ENCODE measurements around the gene MIR17HG. TPM values are rescaled to one million over a fixed set of nuclear protein-coding genes. Genes with fewer than 3 reads are reported as not detected.

MIR17HG gene
- total RNA-seq, 3 donors from 2014 or later (not counting 1 experiment from before 2014, with no cell fraction given): 2.2 to 8.1 (median 6.1) TPM

- intact Hi-C loops (cut with micrococcal nuclease): no loop called here
- no peaks in the 10 kb centered on the region for H3K27me3 ChIP-seq (ENCODE audit: control insufficient read depth, insufficient read depth, low read length)
- H3K9me3 Mint-ChIP-seq: no peaks in the 10 kb centered on the region
- ATAC-seq (peak in 1 of 3 donors; percentile 55), DNase-seq (peak in 1 of 2 donors; percentile 52)
- H3K36me3 Mint-ChIP-seq: no peaks in the 10 kb centered on the region
- H3K4me3 Mint-ChIP-seq: no peak overlapping the region
- no peak overlapping the region for H3K4me3 ChIP-seq (ENCODE audit: low read length)
- H3K27ac Mint-ChIP-seq: no peak overlapping the region
- H3K4me1 Mint-ChIP-seq: peaks cover 11 to 12% of the 10 kb centered on the region in 2 donors
- H3K4me1 ChIP-seq (ENCODE audit: control insufficient read depth, insufficient read depth, low read length): no peaks in the 10 kb centered on the region
- H3K9me3 ChIP-seq (ENCODE audit: control insufficient read depth, insufficient read depth, low read length): no peaks in the 10 kb centered on the region
- 98% methylated on average over 3 of the region's 4 CpGs for WGBS (ENCODE audit: insufficient coverage)
- peaks cover 8 to 30% of the 10 kb centered on the region in 2 donors for H3K27me3 Mint-ChIP-seq (ENCODE audit: low read depth in 2 of 2)
- TF ChIP-seq, protein P1, sequence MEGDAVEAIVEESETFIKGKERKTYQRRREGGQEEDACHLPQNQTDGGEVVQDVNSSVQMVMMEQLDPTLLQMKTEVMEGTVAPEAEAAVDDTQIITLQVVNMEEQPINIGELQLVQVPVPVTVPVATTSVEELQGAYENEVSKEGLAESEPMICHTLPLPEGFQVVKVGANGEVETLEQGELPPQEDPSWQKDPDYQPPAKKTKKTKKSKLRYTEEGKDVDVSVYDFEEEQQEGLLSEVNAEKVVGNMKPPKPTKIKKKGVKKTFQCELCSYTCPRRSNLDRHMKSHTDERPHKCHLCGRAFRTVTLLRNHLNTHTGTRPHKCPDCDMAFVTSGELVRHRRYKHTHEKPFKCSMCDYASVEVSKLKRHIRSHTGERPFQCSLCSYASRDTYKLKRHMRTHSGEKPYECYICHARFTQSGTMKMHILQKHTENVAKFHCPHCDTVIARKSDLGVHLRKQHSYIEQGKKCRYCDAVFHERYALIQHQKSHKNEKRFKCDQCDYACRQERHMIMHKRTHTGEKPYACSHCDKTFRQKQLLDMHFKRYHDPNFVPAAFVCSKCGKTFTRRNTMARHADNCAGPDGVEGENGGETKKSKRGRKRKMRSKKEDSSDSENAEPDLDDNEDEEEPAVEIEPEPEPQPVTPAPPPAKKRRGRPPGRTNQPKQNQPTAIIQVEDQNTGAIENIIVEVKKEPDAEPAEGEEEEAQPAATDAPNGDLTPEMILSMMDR (IDR thresholded peaks at IDR 0.05): peak; percentile 32
- no peaks in the 10 kb centered on the region for H3K36me3 ChIP-seq (ENCODE audit: control insufficient read depth, insufficient read depth, low read length)
- no peak overlapping the region for H3K27ac ChIP-seq (ENCODE audit: low read length)
Measured at GRCh38 chr13:91375116-91375729, 27.7 kb downstream of the MIR17HG start.

DNA sequence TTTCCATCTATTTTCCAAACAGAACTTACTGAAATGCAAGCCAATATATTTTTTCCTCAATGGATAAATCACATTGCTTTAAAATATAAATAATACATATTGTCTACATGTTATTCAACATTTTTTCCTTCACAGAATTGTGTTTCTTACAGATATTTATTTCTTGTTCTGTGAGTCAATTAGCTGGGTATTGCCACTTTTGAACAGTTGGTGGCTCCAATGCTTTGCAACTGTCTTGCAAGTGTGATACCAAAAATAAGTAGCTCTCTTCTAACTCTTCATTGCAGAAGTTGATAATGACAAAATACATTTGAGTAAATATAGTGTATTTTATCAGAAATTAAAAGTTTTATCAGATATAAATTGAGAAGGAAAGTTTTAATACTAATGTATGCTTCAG lies 33.9 kb downstream of the MIR17HG start:
- H3K36me3 ChIP-seq (ENCODE audit: control insufficient read depth, insufficient read depth, low read length): no peaks in the 10 kb centered on the region
- Mint-ChIP-seq H3K36me3 (no peaks in the 10 kb centered on the region), H3K27me3 (ENCODE audit: low read depth in 2 of 2) (peaks cover 9 to 16% of the 10 kb centered on the region in 2 donors), H3K9me3 (no peaks in the 10 kb centered on the region), H3K4me1 (no peaks in the 10 kb centered on the region), H3K27ac (no peak overlapping the region), H3K4me3 (no peak overlapping the region)
- ATAC-seq (no peak), DNase-seq (peak in 1 of 2 donors; percentile 21)
- H3K4me3 ChIP-seq (ENCODE audit: low read length): no peak overlapping the region
- H3K9me3 ChIP-seq (ENCODE audit: control insufficient read depth, insufficient read depth, low read length): no peaks in the 10 kb centered on the region
- no peaks in the 10 kb centered on the region for H3K4me1 ChIP-seq (ENCODE audit: control insufficient read depth, insufficient read depth, low read length)
- TF ChIP-seq, protein P1 (IDR thresholded peaks at IDR 0.05): no peak
- intact Hi-C loops (cut with micrococcal nuclease): no loop called here
- no peaks in the 10 kb centered on the region for H3K27me3 ChIP-seq (ENCODE audit: control insufficient read depth, insufficient read depth, low read length)
- no peak overlapping the region for H3K27ac ChIP-seq (ENCODE audit: low read length)

GRCh38 chr13:91383836-91384235 lies 36.3 kb downstream of the MIR17HG start:
- no peak overlapping the region for H3K4me3 ChIP-seq (ENCODE audit: low read length)
- ATAC-seq (no peak), DNase-seq (no peak)
- 58% methylated on average over 4 of the region's 4 CpGs for WGBS (ENCODE audit: insufficient coverage)
- no peaks in the 10 kb centered on the region for H3K36me3 ChIP-seq (ENCODE audit: control insufficient read depth, insufficient read depth, low read length)
- no peaks in the 10 kb centered on the region for H3K36me3 Mint-ChIP-seq
- H3K9me3 Mint-ChIP-seq: no peaks in the 10 kb centered on the region
- no peaks in the 10 kb centered on the region for H3K9me3 ChIP-seq (ENCODE audit: control insufficient read depth, insufficient read depth, low read length)
- TF ChIP-seq, protein P1 (IDR thresholded peaks at IDR 0.05): no peak
- H3K27ac Mint-ChIP-seq: no peak overlapping the region
- no peak overlapping the region for H3K27ac ChIP-seq (ENCODE audit: low read length)
- H3K4me3 Mint-ChIP-seq: no peak overlapping the region
- no peaks in the 10 kb centered on the region for H3K4me1 Mint-ChIP-seq
- intact Hi-C loops (cut with micrococcal nuclease): no loop called here
- peaks cover 2% of the 10 kb centered on the region for H3K27me3 ChIP-seq (ENCODE audit: control insufficient read depth, insufficient read depth, low read length)
- H3K4me1 ChIP-seq (ENCODE audit: control insufficient read depth, insufficient read depth, low read length): no peaks in the 10 kb centered on the region
- H3K27me3 Mint-ChIP-seq (ENCODE audit: low read depth in 2 of 2): peaks cover 9 to 30% of the 10 kb centered on the region in 2 donors

DNA sequence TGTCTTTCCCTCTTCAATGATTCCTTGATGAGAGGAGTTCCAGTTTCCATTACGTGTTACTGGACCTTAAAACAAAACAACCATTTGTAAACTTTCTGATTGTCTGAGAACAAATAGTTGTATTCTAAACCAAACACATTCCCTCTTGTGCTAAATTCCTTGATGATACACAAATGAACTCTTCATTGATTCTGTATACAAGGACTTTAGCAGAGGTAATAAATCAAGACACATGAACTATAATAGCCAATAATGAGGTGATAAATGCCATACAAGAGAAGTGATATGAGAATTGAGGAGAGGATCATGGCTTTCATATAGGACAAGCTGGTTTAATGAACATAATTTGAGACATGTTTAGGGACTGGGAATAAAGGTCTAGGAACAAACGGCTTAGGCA lies 37.4 kb downstream of the MIR17HG start:
- Mint-ChIP-seq H3K9me3 (no peaks in the 10 kb centered on the region), H3K4me1 (no peaks in the 10 kb centered on the region), H3K27me3 (ENCODE audit: low read depth in 2 of 2) (peaks cover 14 to 36% of the 10 kb centered on the region in 2 donors), H3K36me3 (no peaks in the 10 kb centered on the region), H3K4me3 (no peak overlapping the region), H3K27ac (no peak overlapping the region)
- 97% methylated on average over 1 of the region's 2 CpGs for WGBS (ENCODE audit: insufficient coverage)
- no peak for ATAC-seq
- no peaks in the 10 kb centered on the region for H3K9me3 ChIP-seq (ENCODE audit: control insufficient read depth, insufficient read depth, low read length)
- intact Hi-C loops (cut with micrococcal nuclease): no loop called here
- no peak overlapping the region for H3K27ac ChIP-seq (ENCODE audit: low read length)
- DNase-seq: no peak
- H3K4me3 ChIP-seq (ENCODE audit: low read length): no peak overlapping the region
- H3K36me3 ChIP-seq (ENCODE audit: control insufficient read depth, insufficient read depth, low read length): no peaks in the 10 kb centered on the region
- TF ChIP-seq, protein P1 (IDR thresholded peaks at IDR 0.05): no peak
- peaks cover 2% of the 10 kb centered on the region for H3K27me3 ChIP-seq (ENCODE audit: control insufficient read depth, insufficient read depth, low read length)
- no peaks in the 10 kb centered on the region for H3K4me1 ChIP-seq (ENCODE audit: control insufficient read depth, insufficient read depth, low read length)

All from natural killer cell (primary cell).